ENCODE results near the gene DLG2.

DNA sequence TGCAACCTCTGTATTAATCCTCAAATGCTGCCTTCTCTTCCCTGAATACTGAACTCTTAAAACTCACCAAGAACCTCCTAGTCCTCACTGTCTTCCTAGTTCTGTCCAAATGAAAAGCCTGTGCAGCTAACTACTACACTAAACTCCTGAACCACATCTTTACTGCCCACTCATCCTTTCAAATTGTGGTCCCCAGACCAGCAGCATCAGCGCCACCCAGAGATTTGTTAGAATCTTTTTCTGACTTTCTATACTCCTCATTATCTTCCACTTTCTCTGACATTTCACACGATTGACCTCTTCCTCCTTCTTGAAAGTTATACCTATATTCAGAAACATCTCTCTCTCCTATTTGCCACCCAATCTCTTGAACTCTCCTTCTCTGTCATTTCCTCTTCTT, 461.3 kb downstream of the DLG2 start:
- TF ChIP-seq CTCF (IDR thresholded peaks at IDR 0.05) (no peak), POLR2A (IDR thresholded peaks at IDR 0.05) (no peak)
